Measurements from ENCODE around the gene OLIG2. TPM values are rescaled to one million over a fixed set of nuclear protein-coding genes. Genes with fewer than 3 reads are reported as not detected.

Gene OLIG2
- total and polyA plus RNA-seq, 2 of the 13 experiments (the other 11 are each of a cell fraction or from before 2014, with no cell fraction given), result not detected

GRCh38 chr21:33075128-33075527, 49.4 kb downstream of the OLIG2 start (continued):
- TF ChIP-seq ZHX2 (IDR thresholded peaks at IDR 0.05; ENCODE audit: low read depth) (no peak), ZHX2 (CRISPR knock-in tag; IDR thresholded peaks at IDR 0.05; ENCODE audit: borderline replicate concordance) (no peak)

- no peak for FAIRE-seq
- BruUV-seq (replicated peaks), result no TSS peak
- no peak overlapping the region for H3K9ac ChIP-seq (ENCODE audit: insufficient read depth, low read depth, low read length)
- no peak overlapping the region for H3K4me2 ChIP-seq (ENCODE audit: low read depth, low read length)
- ATAC-seq, result no peak; the same call in 2 of the 3 replicates
- CTCF ChIA-PET (ENCODE audit: low intra/inter-chr PET ratio, low total read pairs), result no interaction called here
- H3K4me3 ChIP-seq (replicated peaks in 1 of 3; ENCODE audit: insufficient read depth in 1 of 3, low read depth in 2 of 3, low read length in 3 of 3), result no peak overlapping the region
- TF ChIP-seq PITX1 (CRISPR knock-in tag; IDR thresholded peaks at IDR 0.05), result no peak
- no peak for TF ChIP-seq KAT7 (CRISPR knock-in tag; IDR thresholded peaks at IDR 0.05; ENCODE audit: borderline replicate concordance)
- no peak for TF ChIP-seq ZMYM3 (CRISPR knock-in tag; IDR thresholded peaks at IDR 0.05)
- no peak for TF ChIP-seq MEIS2 (CRISPR knock-in tag; IDR thresholded peaks at IDR 0.05)
- no peak for TF ChIP-seq HNF1B (CRISPR knock-in tag; IDR thresholded peaks at IDR 0.05)
- no peak for TF ChIP-seq SKI (IDR thresholded peaks at IDR 0.05; ENCODE audit: partially characterized antibody)
- H3K9me3 ChIP-seq (ENCODE audit: low read length), result no peaks in the 10 kb centered on the region
- POLR2A ChIA-PET, result no interaction called here
- H4K20me1 ChIP-seq (ENCODE audit: insufficient read depth, low read length), result no peaks in the 10 kb centered on the region
- no peaks in the 10 kb centered on the region for H3K79me2 ChIP-seq (ENCODE audit: insufficient read depth, low read length)
- no peaks in the 10 kb centered on the region for H3K4me1 ChIP-seq (ENCODE audit: insufficient read depth, low read length)
- no peak overlapping the region for H3K27ac ChIP-seq (ENCODE audit: extremely low read length, insufficient read depth, low read length)
- intact Hi-C loops (cut with micrococcal nuclease; ENCODE audit: unreplicated experiment) (no loop called here), in situ Hi-C loops (cut with HindIII; ENCODE audit: extremely low pct_ligation_motif_present, low pct_unique_long_range_greater_than_20kb) (no loop called here)
- DNase-seq (ENCODE audit: low spot score), result no peak
- H2AFZ ChIP-seq (ENCODE audit: low read length), result no peak overlapping the region
- 0% methylated on average over 4 of the region's 11 CpGs for WGBS (ENCODE audit: low lambda C conversion rate)
- H3K36me3 ChIP-seq (replicated peaks in 1 of 2; ENCODE audit: control insufficient read depth in 1 of 2, insufficient read depth in 2 of 2, low read length in 2 of 2), result no peaks in the 10 kb centered on the region
- peaks cover 2 to 67% of the 10 kb centered on the region in 2 experiments; a peak in 4 of 5 replicates for H3K27me3 ChIP-seq (ENCODE audit: control insufficient read depth in 1 of 2, insufficient read depth in 2 of 2, low read length in 2 of 2)
These were observed 50.0 kb downstream of the OLIG2 start for GRCh38 chr21:33075596-33076195.

All from HepG2 (cell line).